ENCODE measurements around the gene PSTPIP2.
A peak's percentile ranks its signal among the peaks of the same experiment; 100 is the strongest.
"Not testable (repeated sequence)": the region's sequence is repeated elsewhere in the genome, so short reads cannot be mapped to it uniquely, and the experiment has no call there.

The PSTPIP2 gene

DNA sequence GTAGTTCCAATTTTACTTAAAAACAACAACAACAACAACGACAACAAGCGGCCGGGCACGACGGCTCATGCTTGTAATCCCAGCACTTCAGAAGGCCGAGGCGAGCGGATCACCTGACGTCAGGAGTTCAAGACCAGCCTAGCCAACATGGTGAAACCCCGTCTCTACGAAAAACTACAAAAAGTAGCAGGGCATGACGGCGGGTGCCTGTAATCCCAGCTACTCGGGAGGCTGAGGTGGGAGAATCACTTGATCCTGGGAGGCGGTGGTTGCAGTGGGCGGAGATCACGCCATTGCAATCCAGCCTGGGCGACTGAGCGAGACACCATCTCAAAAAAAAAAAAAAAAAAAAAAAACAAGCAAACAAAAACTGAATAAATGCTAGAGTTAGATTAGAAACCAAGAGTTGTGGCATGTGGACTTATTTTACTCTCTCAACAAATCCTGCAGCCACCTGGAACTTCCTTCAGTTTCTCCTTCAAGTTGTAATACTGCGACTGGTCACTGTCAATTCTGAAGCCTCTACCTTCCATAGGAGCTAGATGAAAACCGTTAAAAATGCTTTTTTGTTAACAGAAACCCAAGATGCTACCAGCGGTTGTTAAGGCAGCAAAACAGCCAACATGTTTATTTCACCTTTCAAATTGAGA, 24.7 kb upstream of the PSTPIP2 start:
- TF ChIP-seq EZH2phosphoT487 (IDR thresholded peaks at IDR 0.05; ENCODE audit: borderline replicate concordance): no peak
- TF ChIP-seq, protein P1, sequence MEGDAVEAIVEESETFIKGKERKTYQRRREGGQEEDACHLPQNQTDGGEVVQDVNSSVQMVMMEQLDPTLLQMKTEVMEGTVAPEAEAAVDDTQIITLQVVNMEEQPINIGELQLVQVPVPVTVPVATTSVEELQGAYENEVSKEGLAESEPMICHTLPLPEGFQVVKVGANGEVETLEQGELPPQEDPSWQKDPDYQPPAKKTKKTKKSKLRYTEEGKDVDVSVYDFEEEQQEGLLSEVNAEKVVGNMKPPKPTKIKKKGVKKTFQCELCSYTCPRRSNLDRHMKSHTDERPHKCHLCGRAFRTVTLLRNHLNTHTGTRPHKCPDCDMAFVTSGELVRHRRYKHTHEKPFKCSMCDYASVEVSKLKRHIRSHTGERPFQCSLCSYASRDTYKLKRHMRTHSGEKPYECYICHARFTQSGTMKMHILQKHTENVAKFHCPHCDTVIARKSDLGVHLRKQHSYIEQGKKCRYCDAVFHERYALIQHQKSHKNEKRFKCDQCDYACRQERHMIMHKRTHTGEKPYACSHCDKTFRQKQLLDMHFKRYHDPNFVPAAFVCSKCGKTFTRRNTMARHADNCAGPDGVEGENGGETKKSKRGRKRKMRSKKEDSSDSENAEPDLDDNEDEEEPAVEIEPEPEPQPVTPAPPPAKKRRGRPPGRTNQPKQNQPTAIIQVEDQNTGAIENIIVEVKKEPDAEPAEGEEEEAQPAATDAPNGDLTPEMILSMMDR (conservative IDR thresholded peaks at IDR 0.05; ENCODE audit: low read length): no peak
- Histone ChIP-seq H3F3A (ENCODE audit: low read depth) (no peaks in the 10 kb centered on the region), H2AFZ (ENCODE audit: low read length) (no peak overlapping the region), H3K9me2 (replicated peaks; ENCODE audit: low read depth, low read length) (no peaks in the 10 kb centered on the region), H3K4me3 (ENCODE audit: low read length, poor library complexity, severe bottlenecking) (peak overlapping the region; percentile 99), H3K36me3 (ENCODE audit: insufficient read depth, low read length) (peaks cover 22% of the 10 kb centered on the region), H3K4me2 (ENCODE audit: low read depth, low read length, poor library complexity, severe bottlenecking) (peak overlapping the region; percentile 73), H3K79me2 (ENCODE audit: insufficient read depth, low read length) (peaks cover 67% of the 10 kb centered on the region), H3K4me1 (ENCODE audit: insufficient read depth, low read length, poor library complexity, severe bottlenecking) (peaks cover 26% of the 10 kb centered on the region), H3K9me3 (ENCODE audit: insufficient read depth, low read depth, low read length) (no peaks in the 10 kb centered on the region), H3K9ac (ENCODE audit: low read depth, low read length, poor library complexity, severe bottlenecking) (peak overlapping the region; percentile 96), H3K27me3 (ENCODE audit: insufficient read depth, low read length, poor library complexity, severe bottlenecking) (no peaks in the 10 kb centered on the region), H4K20me1 (ENCODE audit: insufficient read depth, low read length, poor library complexity, severe bottlenecking) (peaks cover 56% of the 10 kb centered on the region)

- peak overlapping the region; percentile 99 for H3K4me3 ChIP-seq (ENCODE audit: low read length, poor library complexity, severe bottlenecking)
- H2AFZ ChIP-seq (ENCODE audit: low read length): no peak overlapping the region
- H4K20me1 ChIP-seq (ENCODE audit: insufficient read depth, low read length, poor library complexity, severe bottlenecking): peaks cover 69% of the 10 kb centered on the region
- peak overlapping the region; percentile 73 for H3K4me2 ChIP-seq (ENCODE audit: low read depth, low read length, poor library complexity, severe bottlenecking)
- no peak overlapping the region for H3K9ac ChIP-seq (ENCODE audit: low read depth, low read length, poor library complexity, severe bottlenecking)
- no peaks in the 10 kb centered on the region for H3K9me2 ChIP-seq (replicated peaks; ENCODE audit: low read depth, low read length)
- TF ChIP-seq, protein P1 (conservative IDR thresholded peaks at IDR 0.05; ENCODE audit: low read length): no peak
- TF ChIP-seq EZH2phosphoT487 (IDR thresholded peaks at IDR 0.05; ENCODE audit: borderline replicate concordance): no peak
- H3K4me1 ChIP-seq (ENCODE audit: insufficient read depth, low read length, poor library complexity, severe bottlenecking): peaks cover 35% of the 10 kb centered on the region
- peaks cover 79% of the 10 kb centered on the region for H3K79me2 ChIP-seq (ENCODE audit: insufficient read depth, low read length)
- H3K27me3 ChIP-seq (ENCODE audit: insufficient read depth, low read length, poor library complexity, severe bottlenecking): no peaks in the 10 kb centered on the region
- H3K9me3 ChIP-seq (ENCODE audit: insufficient read depth, low read depth, low read length): no peaks in the 10 kb centered on the region
- H3F3A ChIP-seq (ENCODE audit: low read depth): no peaks in the 10 kb centered on the region
- peaks cover 34% of the 10 kb centered on the region for H3K36me3 ChIP-seq (ENCODE audit: insufficient read depth, low read length)
Observed at GRCh38 chr18:46095532-46095931, 23.5 kb upstream of the PSTPIP2 start.

DNA sequence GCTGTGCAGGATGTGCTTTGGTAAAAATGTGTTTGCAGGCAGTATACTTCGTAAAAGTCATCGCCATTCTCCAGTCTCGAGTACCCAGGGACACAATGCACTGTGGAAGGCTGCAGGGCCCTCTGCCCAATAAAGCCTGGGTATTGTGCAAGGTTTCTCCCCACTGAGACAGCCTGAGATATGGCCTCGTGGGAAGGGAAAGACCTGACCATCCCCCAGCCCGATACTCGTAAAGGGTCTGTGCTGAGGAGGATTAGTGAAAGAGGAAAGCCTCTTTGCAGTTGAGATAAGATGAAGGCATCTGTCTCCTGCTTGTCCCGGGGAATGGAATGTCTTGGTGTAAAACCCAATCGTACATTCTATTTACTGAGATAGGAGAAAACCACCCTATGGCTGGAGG, 16.4 kb upstream of the PSTPIP2 start:
- H3F3A ChIP-seq (ENCODE audit: low read depth): not testable (repeated sequence)
- peaks cover 92% of the 10 kb centered on the region for H3K36me3 ChIP-seq (ENCODE audit: insufficient read depth, low read length)
- H4K20me1 ChIP-seq (ENCODE audit: insufficient read depth, low read length, poor library complexity, severe bottlenecking): peaks cover 54% of the 10 kb centered on the region

GRCh38 chr18:46084431-46084830, 12.4 kb upstream of the PSTPIP2 start:
- H3F3A ChIP-seq (ENCODE audit: low read depth): peaks cover 7% of the 10 kb centered on the region; the same call in 1 of the 2 replicates
- H3K36me3 ChIP-seq (ENCODE audit: insufficient read depth, low read length): peaks cover 93% of the 10 kb centered on the region
- no peaks in the 10 kb centered on the region for H3K4me1 ChIP-seq (ENCODE audit: insufficient read depth, low read length, poor library complexity, severe bottlenecking)
- TF ChIP-seq, protein P1 (conservative IDR thresholded peaks at IDR 0.05; ENCODE audit: low read length): no peak
- no peak for TF ChIP-seq EZH2phosphoT487 (IDR thresholded peaks at IDR 0.05; ENCODE audit: borderline replicate concordance)
- H3K9ac ChIP-seq (ENCODE audit: low read depth, low read length, poor library complexity, severe bottlenecking): no peak overlapping the region
- H3K9me2 ChIP-seq (replicated peaks; ENCODE audit: low read depth, low read length): no peaks in the 10 kb centered on the region
- H3K4me3 ChIP-seq (ENCODE audit: low read length, poor library complexity, severe bottlenecking): no peak overlapping the region
- no peak overlapping the region for H2AFZ ChIP-seq (ENCODE audit: low read length)
- no peak overlapping the region for H3K4me2 ChIP-seq (ENCODE audit: low read depth, low read length, poor library complexity, severe bottlenecking)
- peaks cover 14% of the 10 kb centered on the region for H4K20me1 ChIP-seq (ENCODE audit: insufficient read depth, low read length, poor library complexity, severe bottlenecking)
- peaks cover 5% of the 10 kb centered on the region for H3K27me3 ChIP-seq (ENCODE audit: insufficient read depth, low read length, poor library complexity, severe bottlenecking)
- H3K9me3 ChIP-seq (ENCODE audit: insufficient read depth, low read depth, low read length): peaks cover 2% of the 10 kb centered on the region; the same call in 1 of the 2 replicates
- H3K79me2 ChIP-seq (ENCODE audit: insufficient read depth, low read length): peaks cover 11% of the 10 kb centered on the region

More for the DNA sequence above, 16.4 kb upstream of the PSTPIP2 start:
- not testable (repeated sequence) for H2AFZ ChIP-seq (ENCODE audit: low read length); H3K9me2 ChIP-seq (replicated peaks; ENCODE audit: low read depth, low read length); H3K27me3 ChIP-seq (ENCODE audit: insufficient read depth, low read length, poor library complexity, severe bottlenecking); H3K4me3 ChIP-seq (ENCODE audit: low read length, poor library complexity, severe bottlenecking); H3K9ac ChIP-seq (ENCODE audit: low read depth, low read length, poor library complexity, severe bottlenecking); H3K9me3 ChIP-seq (ENCODE audit: insufficient read depth, low read depth, low read length); H3K4me2 ChIP-seq (ENCODE audit: low read depth, low read length, poor library complexity, severe bottlenecking)
- Histone ChIP-seq H3K4me1 (ENCODE audit: insufficient read depth, low read length, poor library complexity, severe bottlenecking) (peaks cover 19% of the 10 kb centered on the region), H3K79me2 (ENCODE audit: insufficient read depth, low read length) (peaks cover 52% of the 10 kb centered on the region)
